PC-3 (cell line): ENCODE measurements around the gene TAF1B. TPM values are rescaled to one million over a fixed set of nuclear protein-coding genes. Genes with fewer than 3 reads are reported as not detected.

Source experiments
- ATAC-seq: fragments of 200-7000 bp; cut with Tn5 transposase; 2 replicates; pipeline ENCODE4 v1.9.1; 2020; ENCODE audit warnings: mild to moderate bottlenecking, moderate library complexity
- BruUV-seq: library from RNA; stranded (reverse); fragments of 400-500 nt; replicated peaks from 2 replicates; lab custom pipeline; 2021; lab: Mats Ljungman, UMichigan
- CTCF ChIA-PET: fragments of 300-600 bp; sonication (Branson Sonifier 250); formaldehyde crosslinking; loops from one replicate; lab custom pipeline; 2022; ENCODE audit warnings: antibody characterized with exemption; lab: Charles Lee
- POLR2A ChIA-PET: fragments of 300-600 bp; sonication (Branson Sonifier 250); formaldehyde crosslinking; loops from one replicate; lab custom pipeline; 2022; ENCODE audit warnings: antibody characterized with exemption; ENCODE audit not compliant: unreplicated experiment; lab: Charles Lee
- DNase-seq: peaks from one replicate; pipeline ENCODE4 v3.0.0-alpha.2; 2015
- H2AFZ ChIP-seq: fragments of 300-600 bp; sonication (generic); 2 replicates; pipeline ENCODE4 v1.6.0; 2016; ENCODE audit warnings: antibody characterized with exemption, low read length
- H3F3A ChIP-seq: fragments of 300-600 bp; sonication (generic); one replicate; pipeline ENCODE4 v1.6.0; 2017; ENCODE audit warnings: antibody characterized with exemption, low read length, control low read depth, mild to moderate bottlenecking; ENCODE audit not compliant: unreplicated experiment
- H3K27ac ChIP-seq: fragments of 300-600 bp; sonication (generic); 2 replicates; pipeline ENCODE4 v1.5.1; 2016; ENCODE audit warnings: mild to moderate bottlenecking, low read length
- H3K27me3 ChIP-seq: fragments of 300-600 bp; sonication (generic); 2 replicates; pipeline ENCODE4 v1.6.1; 2016; ENCODE audit warnings: low read length, mixed read lengths
- H3K36me3 ChIP-seq: fragments of 300-600 bp; sonication (generic); 2 replicates; pipeline ENCODE4 v1.6.1; 2016; ENCODE audit warnings: low read depth, mixed run types, low read length, mixed read lengths
- H3K4me1 ChIP-seq: fragments of 300-600 bp; sonication (generic); 2 replicates; pipeline ENCODE4 v1.5.1; 2016; ENCODE audit warnings: low read length; ENCODE audit not compliant: insufficient read depth
- H3K4me2 ChIP-seq: fragments of 300-600 bp; sonication (generic); 2 replicates; pipeline ENCODE4 v1.6.0; 2016; ENCODE audit warnings: low read length
- H3K4me3 ChIP-seq: fragments of 300-600 bp; sonication (generic); 2 replicates; pipeline ENCODE4 v1.5.1; 2016; ENCODE audit warnings: mild to moderate bottlenecking, low read length, mixed read lengths
- H3K79me2 ChIP-seq: fragments of 300-600 bp; sonication (generic); 2 replicates; pipeline ENCODE4 v1.6.1; 2017; ENCODE audit warnings: low read length, mixed read lengths
- H3K9ac ChIP-seq: fragments of 300-600 bp; sonication (generic); 2 replicates; pipeline ENCODE4 v1.6.0; 2016; ENCODE audit warnings: mild to moderate bottlenecking, low read length
- H3K9me2 ChIP-seq: fragments of 300-600 bp; sonication (generic); replicated peaks from 2 replicates; pipeline ENCODE4 v1.6.1; 2016; ENCODE audit warnings: mixed run types, low read length, mixed read lengths
- H3K9me3 ChIP-seq: fragments of 300-600 bp; sonication (generic); 2 replicates; pipeline ENCODE4 v1.6.1; 2016; ENCODE audit warnings: low read length, mixed read lengths
- H4K20me1 ChIP-seq: fragments of 300-600 bp; sonication (generic); 2 replicates; pipeline ENCODE4 v1.6.1; 2016; ENCODE audit warnings: low read length, mixed read lengths
- EZH2 ChIP-seq: fragments of 300-600 bp; sonication (generic); IDR thresholded peaks from one replicate; pipeline ENCODE4 v1.6.1; 2017; ENCODE audit warnings: antibody characterized with exemption, mild to moderate bottlenecking, low read length; ENCODE audit not compliant: unreplicated experiment
- EZH2phosphoT487 ChIP-seq: fragments of 300-600 bp; sonication (generic); IDR thresholded peaks from 2 replicates; pipeline ENCODE4 v1.6.1; 2018; ENCODE audit warnings: mild to moderate bottlenecking, antibody characterized with exemption, low read length, borderline replicate concordance
- intact Hi-C: fragments of 100-400 bp; cut with micrococcal nuclease; formaldehyde crosslinking; loops from 2 replicates; pipeline ENCODE4 v1.9.0; 2023
- total RNA-seq: library from RNA; depleted of rRNA; stranded (reverse); fragments of >200 nt; gene quantifications from 2 replicates; pipeline ENCODE4 v1.2.3, GENCODE V29; 2014
- TF ChIP-seq, protein P1 (sequence below): fragments of 300-600 bp; sonication (generic); conservative IDR thresholded peaks from 2 replicates; pipeline ENCODE4 v1.5.1; 2017; ENCODE audit warnings: antibody characterized with exemption, low read depth, mild to moderate bottlenecking, low read length

Gene TAF1B
- total RNA-seq, 1 experiment from 2014 or later, result 39.5 TPM

DNA sequence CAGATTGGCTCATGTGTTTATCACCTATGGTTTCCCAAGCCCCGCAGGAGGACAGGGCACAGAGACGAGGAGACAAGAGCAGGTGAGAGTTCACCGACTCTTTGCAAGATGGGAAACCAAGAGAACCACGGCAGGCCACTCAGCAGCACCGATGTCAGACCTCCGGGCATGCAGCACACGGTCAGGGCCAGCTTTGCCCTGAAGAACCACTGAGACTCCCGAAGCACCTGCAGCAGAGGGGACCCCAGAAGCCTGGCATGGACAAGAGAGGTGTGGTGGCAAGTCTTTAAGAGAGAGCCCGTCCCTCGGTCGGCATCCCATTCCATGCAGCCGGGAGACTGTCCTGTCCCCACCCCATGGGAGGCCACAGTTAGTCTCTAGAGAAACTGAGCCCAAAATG lies 36.6 kb upstream of the TAF1B start:
- no peak for ATAC-seq
- Histone ChIP-seq H2AFZ (no peak overlapping the region), H3K9me2 (no peaks in the 10 kb centered on the region), H3F3A (no peaks in the 10 kb centered on the region), H3K9me3 (no peaks in the 10 kb centered on the region), H3K36me3 (no peaks in the 10 kb centered on the region), H3K4me2 (no peak overlapping the region), H3K27me3 (no peaks in the 10 kb centered on the region), H3K27ac (no peak overlapping the region), H3K4me1 (peaks cover 47% of the 10 kb centered on the region), H3K4me3 (no peak overlapping the region), H3K9ac (no peak overlapping the region), H3K79me2 (no peaks in the 10 kb centered on the region), H4K20me1 (no peaks in the 10 kb centered on the region)
- ChIA-PET CTCF (no interaction called here), POLR2A (no interaction called here)
- intact Hi-C loops, result no loop called here
- BruUV-seq, result no TSS peak
- no peak for DNase-seq
- no peak for TF ChIP-seq EZH2phosphoT487
- no peak for TF ChIP-seq EZH2
- TF ChIP-seq, protein P1, sequence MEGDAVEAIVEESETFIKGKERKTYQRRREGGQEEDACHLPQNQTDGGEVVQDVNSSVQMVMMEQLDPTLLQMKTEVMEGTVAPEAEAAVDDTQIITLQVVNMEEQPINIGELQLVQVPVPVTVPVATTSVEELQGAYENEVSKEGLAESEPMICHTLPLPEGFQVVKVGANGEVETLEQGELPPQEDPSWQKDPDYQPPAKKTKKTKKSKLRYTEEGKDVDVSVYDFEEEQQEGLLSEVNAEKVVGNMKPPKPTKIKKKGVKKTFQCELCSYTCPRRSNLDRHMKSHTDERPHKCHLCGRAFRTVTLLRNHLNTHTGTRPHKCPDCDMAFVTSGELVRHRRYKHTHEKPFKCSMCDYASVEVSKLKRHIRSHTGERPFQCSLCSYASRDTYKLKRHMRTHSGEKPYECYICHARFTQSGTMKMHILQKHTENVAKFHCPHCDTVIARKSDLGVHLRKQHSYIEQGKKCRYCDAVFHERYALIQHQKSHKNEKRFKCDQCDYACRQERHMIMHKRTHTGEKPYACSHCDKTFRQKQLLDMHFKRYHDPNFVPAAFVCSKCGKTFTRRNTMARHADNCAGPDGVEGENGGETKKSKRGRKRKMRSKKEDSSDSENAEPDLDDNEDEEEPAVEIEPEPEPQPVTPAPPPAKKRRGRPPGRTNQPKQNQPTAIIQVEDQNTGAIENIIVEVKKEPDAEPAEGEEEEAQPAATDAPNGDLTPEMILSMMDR, result no peak

DNA sequence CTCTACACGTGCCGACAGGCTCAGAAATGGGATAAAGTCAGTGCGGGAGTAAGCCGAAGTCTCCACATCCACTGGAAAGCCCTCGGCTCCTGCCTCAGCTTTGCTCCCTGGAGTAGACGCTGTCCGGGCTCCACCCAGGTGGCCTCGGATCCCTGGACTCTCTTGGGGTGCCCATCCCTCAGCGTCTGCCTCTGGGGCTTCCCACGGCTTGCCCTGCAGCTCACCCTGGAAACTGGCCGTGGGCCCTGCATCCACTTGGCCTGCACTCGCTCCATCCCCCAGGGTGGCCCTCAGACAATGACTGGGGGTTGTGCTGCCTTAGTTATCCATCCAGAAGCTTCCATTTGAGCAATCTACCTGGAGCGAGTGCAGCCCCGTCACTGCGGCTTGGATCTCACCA lies 36.2 kb upstream of the TAF1B start:
- no peak overlapping the region for H3K9ac ChIP-seq
- ATAC-seq, result no peak
- no peak overlapping the region for H3K4me3 ChIP-seq
- DNase-seq, result no peak
- H3K4me2 ChIP-seq, result no peak overlapping the region
- H3K36me3 ChIP-seq, result no peaks in the 10 kb centered on the region
- H3K9me3 ChIP-seq, result no peaks in the 10 kb centered on the region
- BruUV-seq, result no TSS peak
- H3K9me2 ChIP-seq, result no peaks in the 10 kb centered on the region
- peaks cover 45% of the 10 kb centered on the region for H3K4me1 ChIP-seq
- no peak overlapping the region for H2AFZ ChIP-seq
- no peaks in the 10 kb centered on the region for H4K20me1 ChIP-seq
- intact Hi-C loops, result no loop called here
- POLR2A ChIA-PET, result no interaction called here
- H3K79me2 ChIP-seq, result no peaks in the 10 kb centered on the region
- no peak overlapping the region for H3K27ac ChIP-seq
- TF ChIP-seq, protein P1, result no peak
- TF ChIP-seq EZH2 (no peak), EZH2phosphoT487 (no peak)
- no peaks in the 10 kb centered on the region for H3F3A ChIP-seq
- no peaks in the 10 kb centered on the region for H3K27me3 ChIP-seq
- CTCF ChIA-PET, result no interaction called here

DNA sequence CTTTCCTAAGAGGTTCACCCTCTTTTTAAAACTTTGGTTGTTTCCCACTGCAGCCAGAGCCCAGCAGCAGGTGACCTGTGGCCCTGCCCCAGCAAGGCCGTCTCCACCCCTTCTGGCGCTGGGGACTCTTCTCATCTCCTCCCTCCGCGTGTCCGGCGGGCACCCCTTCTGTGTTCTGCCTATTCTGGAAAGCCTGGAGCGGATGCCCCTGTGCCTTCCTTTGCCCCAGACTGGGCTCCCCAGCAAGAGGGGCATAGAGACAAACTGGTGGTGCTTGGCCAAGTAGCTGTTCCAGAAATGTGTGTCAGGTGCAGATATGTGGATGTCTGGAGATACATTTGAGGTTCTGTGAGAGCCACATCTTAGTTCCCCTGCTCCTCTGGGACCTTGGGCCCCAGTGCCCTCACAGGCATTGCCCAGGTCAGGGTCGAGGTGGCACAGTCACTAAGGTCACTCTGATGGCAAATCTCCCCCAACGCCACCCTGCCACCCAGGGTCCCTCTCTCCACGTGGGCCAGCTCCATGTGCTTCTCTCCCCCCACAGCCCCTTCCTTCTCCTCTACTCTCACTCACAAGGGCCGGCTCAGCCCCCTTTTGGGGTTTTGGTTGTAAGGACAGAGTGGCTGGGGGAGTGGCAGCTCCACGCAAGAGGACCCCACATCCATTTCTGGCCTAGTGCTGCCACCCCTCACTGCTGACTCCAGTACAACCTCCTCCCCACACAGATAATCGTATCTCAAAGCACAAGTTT lies 35.5 kb upstream of the TAF1B start:
- DNase-seq (no peak), ATAC-seq (no peak)
- H3K4me3 ChIP-seq, result no peak overlapping the region
- no peak overlapping the region for H3K27ac ChIP-seq
- H2AFZ ChIP-seq, result no peak overlapping the region
- H3K36me3 ChIP-seq, result no peaks in the 10 kb centered on the region
- H3K4me1 ChIP-seq, result peaks cover 43% of the 10 kb centered on the region
- H3F3A ChIP-seq, result no peaks in the 10 kb centered on the region
- no peaks in the 10 kb centered on the region for H3K9me3 ChIP-seq
- H3K9ac ChIP-seq, result no peak overlapping the region
- H3K9me2 ChIP-seq, result no peaks in the 10 kb centered on the region
- no TSS peak for BruUV-seq
- no peaks in the 10 kb centered on the region for H3K27me3 ChIP-seq
- no peak for TF ChIP-seq EZH2
- TF ChIP-seq, protein P1, result no peak
- TF ChIP-seq EZH2phosphoT487, result no peak
- ChIA-PET POLR2A (no interaction called here), CTCF (no interaction called here)
- no peak overlapping the region for H3K4me2 ChIP-seq
- no peaks in the 10 kb centered on the region for H3K79me2 ChIP-seq
- no peaks in the 10 kb centered on the region for H4K20me1 ChIP-seq
- intact Hi-C loops, result no loop called here
